K562 (cell line): ENCODE results near the gene ESCO1. TPM values are rescaled to one million over a fixed set of nuclear protein-coding genes. Genes with fewer than 3 reads are reported as not detected.

ENCODE experiments used
- ATAC-seq: fragments of 200-7000 bp; cut with Tn5 transposase; 3 replicates; pipeline ENCODE4 v1.9.1; 2020; ENCODE audit warnings: moderate library complexity
- BruUV-seq: library from RNA; stranded (reverse); fragments of 400-500 nt; replicated peaks from 2 replicates; lab custom pipeline; 2021; lab: Mats Ljungman, UMichigan
- CTCF ChIA-PET: fragments of 300-600 bp; formaldehyde crosslinking; extraction: SDS; loops from one replicate; lab custom pipeline; 2021; ENCODE audit warnings: low intra/inter-chr PET ratio; lab: Yijun Ruan, JAX
- POLR2A ChIA-PET: fragments of 300-600, 350-650 bp; sonication (Branson Sonifier 250); formaldehyde crosslinking; extraction: SDS; loops from one replicate; lab custom pipeline; 2021; ENCODE audit warnings: antibody characterized with exemption, inconsistent platforms; lab: Yijun Ruan, JAX
- DNase-seq, 4 experiments: peaks; one replicate each; pipeline versions ENCODE4 v3.0.0 to v3.0.0-alpha.2; 2011 to 2018; ENCODE audit warnings: low spot score in 3 of 4, mixed read lengths in 3 of 4; ENCODE audit errors: extremely low read depth in 1 of 4
- FAIRE-seq: peaks from 2 replicates; lab custom pipeline; 2011; peaks lifted over from hg19 to GRCh38; lab: Jason Lieb, UNC
- H2AFZ ChIP-seq: 2 replicates; pipeline ENCODE4 v1.6.0; 2011; ENCODE audit warnings: low read depth, low read length, control low read depth, inconsistent platforms
- H3K27ac ChIP-seq: fragments of 200-600 bp; 3 replicates; pipeline ENCODE4 v1.8.0; 2011; ENCODE audit warnings: low read depth, mild to moderate bottlenecking, control low read depth, inconsistent platforms, low read length, moderate library complexity, mixed read lengths; ENCODE audit errors: extremely low read depth
- H3K27me3 ChIP-seq, 2 experiments: fragments of 300-600 bp in 1 of 2; 2 replicates in 1 of 2; 3 replicates in 1 of 2; pipeline versions ENCODE4 v1.6.0 to v1.8.0; 2011; ENCODE audit warnings: inconsistent platforms in 2 of 2, low read length in 2 of 2, mild to moderate bottlenecking in 1 of 2, mixed read lengths in 1 of 2, moderate library complexity in 1 of 2; ENCODE audit not compliant: control insufficient read depth in 2 of 2, insufficient read depth in 2 of 2
- H3K36me3 ChIP-seq: fragments of 300-600 bp; 3 replicates; pipeline ENCODE4 v1.8.0; 2011; ENCODE audit warnings: mild to moderate bottlenecking, low read length, inconsistent platforms; ENCODE audit not compliant: control insufficient read depth, insufficient read depth
- H3K4me1 ChIP-seq, 2 experiments: fragments of 200-600 bp in 1 of 2; replicated peaks in 1 of 2; 2 replicates in 1 of 2; 3 replicates in 1 of 2; pipeline versions ENCODE4 v1.5.1 to v1.8.0; 2011; ENCODE audit warnings: inconsistent platforms in 2 of 2, low read length in 2 of 2, mild to moderate bottlenecking in 1 of 2, mixed read lengths in 1 of 2, moderate library complexity in 1 of 2; ENCODE audit not compliant: control insufficient read depth in 2 of 2, insufficient read depth in 2 of 2
- H3K4me2 ChIP-seq: 2 replicates; pipeline ENCODE4 v1.6.1; 2011; ENCODE audit warnings: low read length, control low read depth, inconsistent platforms, mixed read lengths; ENCODE audit not compliant: insufficient read depth
- H3K4me3 ChIP-seq: fragments of 200-600 bp; sonication (generic), shearing (Covaris generic); 2 replicates; pipeline ENCODE4 v1.5.1; 2016; ENCODE audit warnings: control low read depth, inconsistent platforms
- H3K79me2 ChIP-seq: fragments of 200-600 bp; 3 replicates; pipeline ENCODE4 v1.8.0; 2011; ENCODE audit warnings: low read length, inconsistent platforms; ENCODE audit not compliant: control insufficient read depth, insufficient read depth
- H3K9ac ChIP-seq, 2 experiments: 2 replicates each; pipeline versions ENCODE4 v1.6.0 to v1.6.1; 2011; ENCODE audit warnings: low read depth in 2 of 2, low read length in 2 of 2, control low read depth in 1 of 2, inconsistent platforms in 1 of 2, mild to moderate bottlenecking in 1 of 2, mixed read lengths in 1 of 2; ENCODE audit not compliant: insufficient read depth in 1 of 2
- H3K9me1 ChIP-seq: one replicate; pipeline ENCODE4 v1.6.0; 2011; ENCODE audit warnings: inconsistent platforms, mild to moderate bottlenecking, low read length, moderate library complexity; ENCODE audit not compliant: control insufficient read depth, insufficient read depth
- H3K9me3 ChIP-seq: replicated peaks from 2 replicates; pipeline ENCODE4 v1.5.1; 2011; ENCODE audit warnings: low read depth, low read length, inconsistent platforms; ENCODE audit not compliant: control insufficient read depth, insufficient read depth
- H4K20me1 ChIP-seq: replicated peaks from 2 replicates; pipeline ENCODE4 v1.6.1; 2011; ENCODE audit warnings: low read length, inconsistent platforms, mixed read lengths; ENCODE audit not compliant: control insufficient read depth, insufficient read depth
- ARID1B ChIP-seq: fragments of 450-650 bp; IDR thresholded peaks from 2 replicates; pipeline ENCODE4 v1.6.1; 2016; ENCODE audit warnings: antibody characterized with exemption, mild to moderate bottlenecking, inconsistent platforms
- C11orf30 ChIP-seq: fragments of 450-650 bp; IDR thresholded peaks from 2 replicates; pipeline ENCODE4 v1.6.1; 2016; ENCODE audit warnings: low read depth, mild to moderate bottlenecking
- EGR1 ChIP-seq: fragments of 450-650 bp; conservative IDR thresholded peaks from 2 replicates; pipeline ENCODE4 v1.6.1; 2017; ENCODE audit warnings: mild to moderate bottlenecking
- MEIS2 ChIP-seq: fragments of 450-650 bp; IDR thresholded peaks from 2 replicates; pipeline ENCODE4 v1.6.1; 2014; ENCODE audit warnings: mild to moderate bottlenecking; ENCODE audit not compliant: partially characterized antibody
- MYC ChIP-seq, 2 experiments: fragments of 250-450 bp in 1 of 2; sonication (Bioruptor Pico) in 1 of 2; IDR thresholded peaks; 2 replicates each; pipeline versions ENCODE4 v1.5.1 to v1.6.1; 2012 to 2021; ENCODE audit warnings: low read depth in 2 of 2, borderline replicate concordance in 1 of 2, improper control_type of control experiment in 1 of 2, low read length in 1 of 2, mild to moderate bottlenecking in 1 of 2, moderate library complexity in 1 of 2
- SRSF9 ChIP-seq: fragments of 200-400 bp; formaldehyde crosslinking; IDR thresholded peaks from 2 replicates; pipeline ENCODE4 v1.6.1; 2017; ENCODE audit warnings: low read depth, low read length, borderline replicate concordance
- TBP ChIP-seq: optimal IDR thresholded peaks from 2 replicates; pipeline ENCODE3; 2011; ENCODE audit warnings: low read depth, low read length, improper control_type of control experiment
- TFAP4 ChIP-seq: sonication (generic); formaldehyde crosslinking; IDR thresholded peaks from 2 replicates; pipeline ENCODE4 v1.8.0; 2022; ENCODE audit warnings: missing genetic modification reagents, mild to moderate bottlenecking, moderate library complexity, borderline replicate concordance
- WGBS: fragments of 100-300 bp; shearing (Covaris generic); methylation state at CpG from one replicate; pipeline ENCODE4 v1.1.6; 2016; ENCODE audit warnings: low coverage, mixed read lengths; ENCODE audit not compliant: insufficient coverage; ENCODE audit errors: missing lambda C conversion rate; 5-methylcytosine and 5-hydroxymethylcytosine counted together
- in situ Hi-C: fragments of 300-500 bp; cut with MboI; formaldehyde crosslinking; loops from 4 replicates; pipeline ENCODE4 v1.15.0; 2018; ENCODE audit warnings: inconsistent platforms, mixed read lengths
- intact Hi-C: fragments of 100-400 bp; cut with micrococcal nuclease; formaldehyde crosslinking; loops from 2 replicates; pipeline ENCODE4 v1.14.2; 2022
- polyA plus RNA-seq, 8 experiments: library from polyadenylated mRNA; depleted of rRNA in 4 of 8; stranded (reverse) in 5 of 8; unstranded in 3 of 8; fragments of >200 nt; fragmentation: Nextera tagmentation in 2 of 8; fragmentation: Illumina TruSeq in 1 of 8; extraction: Ambion mirVana in 2 of 8; extraction: Trizol in 1 of 8; gene quantifications; 2 replicates each; pipeline versions ENCODE4 v1.2.1 to v1.2.3, GENCODE V29; 2011 to 2014; ENCODE audit warnings: inconsistent platforms in 1 of 8, missing spikeins in 1 of 8
- total RNA-seq, 7 experiments: library from RNA; depleted of rRNA in 6 of 7; stranded (reverse); fragments of >200 nt in 6 of 7; fragmentation: Illumina TruSeq in 2 of 7; extraction: Trizol in 2 of 7; gene quantifications; 2 replicates each; pipeline versions ENCODE4 v1.2.1 to v1.2.3, GENCODE V29; 2011 to 2021; ENCODE audit warnings: low replicate concordance in 1 of 7

The ESCO1 gene
- total and polyA plus RNA-seq, 9 of the 15 experiments (the other 6 are each of a cell fraction or from before 2014, with no cell fraction given): 15.0 to 31.3 (median 19.6) TPM

DNA sequence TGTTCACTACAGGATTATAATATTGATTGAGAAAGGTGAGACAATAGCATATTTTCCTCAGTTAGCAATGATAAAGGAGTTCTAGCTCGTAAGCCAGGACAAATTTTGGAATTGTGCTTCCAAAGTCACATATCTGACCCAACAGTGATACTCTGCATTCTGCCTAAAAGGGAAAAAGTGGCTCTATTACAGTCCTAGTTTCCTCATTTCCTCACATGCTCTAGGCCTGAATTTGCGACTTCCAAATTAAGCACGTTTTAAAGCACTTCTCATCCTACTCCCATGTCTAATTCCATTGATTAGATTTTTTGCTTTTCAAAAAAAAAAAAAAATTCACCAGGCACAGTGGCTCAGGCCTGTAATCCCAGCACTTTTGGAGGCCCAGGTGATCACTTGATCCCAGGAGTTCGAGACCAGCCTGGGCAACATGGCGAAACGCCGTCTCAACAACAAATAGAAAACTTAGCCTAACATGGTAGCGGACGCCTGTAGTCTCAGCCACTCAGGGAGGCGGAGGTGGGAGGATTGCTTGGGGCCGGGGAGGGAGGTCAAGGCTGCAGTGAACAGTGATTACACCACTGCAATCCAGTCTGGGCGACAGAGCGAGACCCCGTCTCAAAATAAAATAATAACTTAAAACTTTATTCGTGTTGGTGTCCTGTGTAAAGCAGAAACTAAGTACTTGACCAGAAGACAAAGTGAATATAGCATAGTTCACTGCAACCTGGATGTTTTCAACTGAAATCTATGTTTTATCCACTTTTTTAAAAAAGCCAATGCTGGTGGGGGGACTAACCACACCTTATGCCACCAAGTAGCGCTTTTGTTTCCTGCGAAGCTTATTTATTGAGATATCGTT is 1.5 kb downstream of the ESCO1 start (continued):
- TF ChIP-seq TFAP4 (CRISPR knock-in tag) (peak; percentile 31; the same call in 1 of the 2 replicates), MYC (IDR thresholded peaks at IDR 0.05; ENCODE audit: low read depth, low read length) (0 out of 2 replicates have a peak, but pooled peaks have one; percentile 10), MYC (CRISPR knock-in tag; IDR thresholded peaks at IDR 0.05; ENCODE audit: borderline replicate concordance, low read depth) (no peak), ARID1B (0 out of 2 replicates have a peak, but pooled peaks have one; percentile 7), TBP (peak; percentile 33), EGR1 (0 out of 2 replicates have a peak, but pooled peaks have one; percentile 32)

DNA sequence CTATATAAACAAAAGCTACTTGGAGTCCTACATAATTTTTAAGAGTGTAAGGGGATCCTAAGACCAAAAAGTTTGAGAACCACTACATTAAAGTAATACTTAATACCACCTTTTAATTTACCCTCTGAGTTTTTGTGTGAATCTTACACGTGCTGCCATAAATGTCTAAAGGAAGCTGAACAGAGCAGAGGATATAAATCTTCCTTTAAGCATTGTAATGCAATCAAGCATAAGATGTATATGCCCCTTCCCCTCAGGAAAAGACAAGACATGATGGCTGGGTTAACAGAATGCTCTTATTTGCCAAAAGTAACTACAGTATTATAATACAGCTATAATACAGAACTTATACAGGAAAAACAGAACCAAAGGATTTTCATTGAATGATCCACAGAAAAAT is 2.9 kb downstream of the ESCO1 start:
- H2AFZ ChIP-seq: no peak overlapping the region
- ChIA-PET POLR2A (interaction anchor here (0.7 to 2.1 kb wide), 4 partner anchors 8 to 230 kb away, joined by 3 to 6 read pairs (median 4); no protein-coding TSS in a partner anchor), CTCF (no interaction called here)
- peak overlapping the region; percentile 30; the same call in 1 of the 2 replicates for H3K4me2 ChIP-seq
- H3K9me3 ChIP-seq: no peaks in the 10 kb centered on the region
- H3K4me1 ChIP-seq: peaks cover 9 to 15% of the 10 kb centered on the region in 2 experiments
- no peaks in the 10 kb centered on the region; the same call in 1 of the 2 replicates for H4K20me1 ChIP-seq
- in situ Hi-C loops: no loop called here
- FAIRE-seq: no peak
- no peaks in the 10 kb centered on the region for H3K9me1 ChIP-seq
- H3K27ac ChIP-seq: peak overlapping the region; percentile 8; the same call in 1 of the 3 replicates
- H3K4me3 ChIP-seq: peak overlapping the region; percentile 97; the same call in 1 of the 2 replicates
- H3K9ac ChIP-seq: peak overlapping the region in 1 of 2 experiments; percentile 99; a peak in 2 of 4 replicates
- TF ChIP-seq C11orf30 (no peak), MEIS2 (peak; percentile 35), SRSF9 (no peak)
- H3K27me3 ChIP-seq: no peaks in the 10 kb centered on the region
- no peak for DNase-seq
- no TSS peak for BruUV-seq
- 0% methylated on average over 1 of the region's 1 CpG for WGBS
- intact Hi-C loops: no loop called here
- peaks cover 10% of the 10 kb centered on the region; the same call in 2 of the 3 replicates for H3K36me3 ChIP-seq
- peaks cover 68% of the 10 kb centered on the region for H3K79me2 ChIP-seq
- no peak for ATAC-seq
